ENCODE data around the gene WWP2.
A peak's percentile ranks its signal among the peaks of the same experiment; 100 is the strongest.

The WWP2 gene

GRCh38 chr16:69724414-69724873, 37.7 kb upstream of the WWP2 start:
- Histone ChIP-seq H3K9ac (ENCODE audit: low read length) (no peak overlapping the region), H3K4me1 (ENCODE audit: low read length) (peaks cover 15% of the 10 kb centered on the region), H3K4me3 (ENCODE audit: low read length) (no peak overlapping the region), H3F3A (ENCODE audit: insufficient read depth, low read length) (peaks cover 3% of the 10 kb centered on the region; the same call in 1 of the 2 replicates), H3K36me3 (replicated peaks; ENCODE audit: insufficient read depth, low read length) (no peaks in the 10 kb centered on the region), H2AFZ (ENCODE audit: low read length) (no peak overlapping the region), H3K4me2 (ENCODE audit: low read depth, low read length) (no peak overlapping the region), H4K20me1 (ENCODE audit: insufficient read depth, low read length) (no peaks in the 10 kb centered on the region), H3K27ac (ENCODE audit: low read length) (no peak overlapping the region), H3K27me3 (replicated peaks; ENCODE audit: insufficient read depth, low read length) (no peaks in the 10 kb centered on the region), H3K79me2 (ENCODE audit: low read length) (no peaks in the 10 kb centered on the region), H3K9me3 (replicated peaks; ENCODE audit: insufficient read depth, low read length) (no peaks in the 10 kb centered on the region), H3K9me2 (replicated peaks; ENCODE audit: insufficient read depth, low read length) (no peaks in the 10 kb centered on the region)
- TF ChIP-seq EZH2 (optimal IDR thresholded peaks at IDR 0.05; ENCODE audit: low read depth, low read length) (no peak), EZH2phosphoT487 (IDR thresholded peaks at IDR 0.05; ENCODE audit: low read length) (no peak), CTCF (IDR thresholded peaks at IDR 0.05; ENCODE audit: low read length) (no peak)
- no peak for DNase-seq

- peaks cover 3% of the 10 kb centered on the region; the same call in 1 of the 2 replicates for H3F3A ChIP-seq (ENCODE audit: insufficient read depth, low read length)
- no peaks in the 10 kb centered on the region for H3K36me3 ChIP-seq (replicated peaks; ENCODE audit: insufficient read depth, low read length)
- H3K4me2 ChIP-seq (ENCODE audit: low read depth, low read length) = no peak overlapping the region
- no peaks in the 10 kb centered on the region for H3K9me3 ChIP-seq (replicated peaks; ENCODE audit: insufficient read depth, low read length)
- H3K79me2 ChIP-seq (ENCODE audit: low read length) = no peaks in the 10 kb centered on the region
- no peak overlapping the region for H3K4me3 ChIP-seq (ENCODE audit: low read length)
- TF ChIP-seq EZH2phosphoT487 (IDR thresholded peaks at IDR 0.05; ENCODE audit: low read length) (no peak), CTCF (IDR thresholded peaks at IDR 0.05; ENCODE audit: low read length) (no peak), EZH2 (optimal IDR thresholded peaks at IDR 0.05; ENCODE audit: low read depth, low read length) (no peak)
- no peak for DNase-seq
- H3K27me3 ChIP-seq (replicated peaks; ENCODE audit: insufficient read depth, low read length) = no peaks in the 10 kb centered on the region
- H4K20me1 ChIP-seq (ENCODE audit: insufficient read depth, low read length) = no peaks in the 10 kb centered on the region
- H3K9me2 ChIP-seq (replicated peaks; ENCODE audit: insufficient read depth, low read length) = no peaks in the 10 kb centered on the region
- no peak overlapping the region for H3K9ac ChIP-seq (ENCODE audit: low read length)
- H3K27ac ChIP-seq (ENCODE audit: low read length) = no peak overlapping the region
- peaks cover 15% of the 10 kb centered on the region for H3K4me1 ChIP-seq (ENCODE audit: low read length)
- no peak overlapping the region for H2AFZ ChIP-seq (ENCODE audit: low read length)
These were observed 37.1 kb upstream of the WWP2 start for GRCh38 chr16:69724981-69725479.

- H3K27ac ChIP-seq (ENCODE audit: low read length) = peak overlapping the region; percentile 64; the same call in 1 of the 2 replicates
- TF ChIP-seq EZH2 (optimal IDR thresholded peaks at IDR 0.05; ENCODE audit: low read depth, low read length) (no peak), CTCF (IDR thresholded peaks at IDR 0.05; ENCODE audit: low read length) (no peak), EZH2phosphoT487 (IDR thresholded peaks at IDR 0.05; ENCODE audit: low read length) (no peak)
- peak overlapping the region; percentile 96 for H2AFZ ChIP-seq (ENCODE audit: low read length)
- H3K9me2 ChIP-seq (replicated peaks; ENCODE audit: insufficient read depth, low read length) = no peaks in the 10 kb centered on the region
- H3F3A ChIP-seq (ENCODE audit: insufficient read depth, low read length) = peaks cover 3% of the 10 kb centered on the region; the same call in 1 of the 2 replicates
- no peaks in the 10 kb centered on the region for H4K20me1 ChIP-seq (ENCODE audit: insufficient read depth, low read length)
- peak overlapping the region; percentile 53 for H3K9ac ChIP-seq (ENCODE audit: low read length)
- peaks cover 15% of the 10 kb centered on the region for H3K4me1 ChIP-seq (ENCODE audit: low read length)
- H3K36me3 ChIP-seq (replicated peaks; ENCODE audit: insufficient read depth, low read length) = no peaks in the 10 kb centered on the region
- no peak for DNase-seq
- no peaks in the 10 kb centered on the region for H3K27me3 ChIP-seq (replicated peaks; ENCODE audit: insufficient read depth, low read length)
- peak overlapping the region; percentile 78 for H3K4me3 ChIP-seq (ENCODE audit: low read length)
- peak overlapping the region; percentile 96 for H3K4me2 ChIP-seq (ENCODE audit: low read depth, low read length)
- no peaks in the 10 kb centered on the region for H3K79me2 ChIP-seq (ENCODE audit: low read length)
- H3K9me3 ChIP-seq (replicated peaks; ENCODE audit: insufficient read depth, low read length) = no peaks in the 10 kb centered on the region
These were observed 36.4 kb upstream of the WWP2 start for GRCh38 chr16:69725480-69726312.

Measured in MM.1S (cell line).